Gastroesophageal sphincter (tissue), 2 donors: ENCODE measurements around the gene LRP1B.

Experiments used
- POLR2A ChIP-seq, 2 donors: fragments of 450-650 bp; IDR thresholded peaks; one replicate each; pipeline ENCODE4 v1.6.1; 2017; ENCODE audit warnings: antibody characterized with exemption in 2 of 2, mild to moderate bottlenecking in 2 of 2, moderate library complexity in 1 of 2
- POLR2AphosphoS5 ChIP-seq: sonication (generic); formaldehyde crosslinking; IDR thresholded peaks from one replicate; pipeline ENCODE4 v1.6.1; 2017; ENCODE audit warnings: antibody characterized with exemption

GRCh38 chr2:140481136-140481535, 1649.7 kb downstream of the LRP1B start:
- TF ChIP-seq POLR2A (IDR thresholded peaks at IDR 0.05) (no peak), POLR2AphosphoS5 (no peak)
